Measurements from ENCODE around the gene SIK1. TPM values are rescaled to one million over a fixed set of nuclear protein-coding genes. Genes with fewer than 3 reads are reported as not detected.

The SIK1 gene
- total RNA-seq = under 0.01 and 0.39 TPM in 2 replicates

DNA sequence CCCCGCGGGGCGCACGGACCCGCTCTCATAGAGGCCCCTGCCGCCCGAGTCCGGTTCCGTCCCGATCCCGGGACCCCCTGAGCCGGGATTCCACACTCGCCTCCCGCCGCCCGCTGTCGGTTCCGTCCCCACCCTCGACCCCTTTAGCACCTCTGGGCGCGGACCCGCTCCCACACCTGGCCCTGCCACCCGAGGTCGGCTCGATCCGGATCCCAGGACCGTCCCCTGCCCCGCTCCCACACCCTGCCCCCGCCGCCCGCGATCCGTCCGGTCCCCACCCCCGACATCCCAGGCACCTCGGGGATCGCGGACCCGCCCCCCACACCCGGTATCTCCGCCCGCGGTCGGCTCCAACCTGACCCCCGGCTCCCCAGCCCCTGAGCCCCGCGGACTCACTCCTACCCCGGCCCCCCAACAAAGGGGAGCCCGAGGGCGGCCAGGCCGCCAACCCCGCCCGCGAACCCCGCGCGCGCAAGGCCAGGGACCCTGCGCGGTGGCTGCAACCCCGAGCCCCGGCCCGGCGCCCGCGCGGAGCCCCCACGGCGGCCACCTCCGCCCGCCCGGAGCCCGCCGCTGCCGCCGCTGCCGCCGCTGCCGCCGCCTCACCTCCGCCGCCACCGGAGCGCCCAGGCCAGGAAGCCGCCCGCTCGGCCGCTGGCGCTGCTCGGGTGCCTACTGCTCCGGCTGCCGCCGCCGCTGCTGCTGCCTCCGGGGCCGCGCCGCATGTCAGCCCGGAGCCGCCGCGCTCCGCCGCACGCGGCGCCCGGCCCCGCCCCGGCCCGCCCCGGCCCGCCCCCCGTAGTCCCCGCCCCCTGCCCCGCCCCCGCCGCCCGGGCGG lies at the start of gene SIK1:
Gene SIK1, minus strand, starts transcription at position 728 of the 838 bp plus-strand sequence. CDS start 953 bp downstream, outside the sequence.

Other genes with a start within 250 kb of the SIK1 start
- gene HSF2BP, start 232.4 kb upstream of the SIK1 start, total RNA-seq = 0.20 and 0.73 TPM in 2 replicates
- 25.0 and 45.7 TPM in 2 replicates for gene RRP1B, start 232.4 kb upstream of the SIK1 start, total RNA-seq